Uterus (tissue), 2 donors: Measurements from ENCODE around the gene GPR146.

Source experiments
- CTCF ChIP-seq, 4 experiments: fragments of 200-600 bp in 2 of 4; fragments of 450-650 bp in 2 of 4; sonication (generic) in 2 of 4; IDR thresholded peaks; one replicate each; pipeline ENCODE4 v1.5.1; 2016 to 2019; ENCODE audit warnings: antibody characterized with exemption in 4 of 4, mild to moderate bottlenecking in 2 of 4, moderate library complexity in 1 of 4
- POLR2A ChIP-seq, 2 donors: fragments of 450-650 bp; IDR thresholded peaks; one replicate each; pipeline ENCODE4 v1.6.1; 2016; ENCODE audit warnings: antibody characterized with exemption in 2 of 2, mild to moderate bottlenecking in 1 of 2, moderate library complexity in 1 of 2

- TF ChIP-seq CTCF (IDR thresholded peaks at IDR 0.05): no peak
- no peak for TF ChIP-seq POLR2A (IDR thresholded peaks at IDR 0.05)
Observed at GRCh38 chr7:1017586-1018333, 26.6 kb upstream of the GPR146 start.
